Psoas muscle (tissue), 8 donors: ENCODE results near the gene FOXJ1. TPM values are rescaled to one million over a fixed set of nuclear protein-coding genes. Genes with fewer than 3 reads are reported as not detected.

ENCODE experiments used
- ATAC-seq, 4 donors: fragments of 200-7000 bp; cut with Tn5 transposase; one replicate each; pipeline ENCODE4 v1.9.1; 2020; ENCODE audit warnings: moderate library complexity in 3 of 4, mild to moderate bottlenecking in 2 of 4
- DNase-seq, 2 donors: peaks; one replicate each; pipeline ENCODE4 v3.0.0-alpha.2; 2020
- H3K27ac ChIP-seq: fragments of 200-600 bp; one replicate; pipeline ENCODE4 v1.8.0; 2022
- H3K27me3 ChIP-seq, 3 donors: fragments of 200-600 bp in 1 of 3; one replicate each; pipeline versions ENCODE4 v1.6.1 to v1.8.0; 2013 to 2022; ENCODE audit warnings: low read length in 2 of 3, mild to moderate bottlenecking in 2 of 3, moderate library complexity in 1 of 3; ENCODE audit not compliant: insufficient read depth in 3 of 3
- H3K36me3 ChIP-seq, 2 donors: fragments of 200-600 bp in 1 of 2; one replicate each; pipeline versions ENCODE4 v1.6.1 to v1.8.0; 2013 to 2022; ENCODE audit warnings: low read depth in 1 of 2, mild to moderate bottlenecking in 1 of 2, moderate library complexity in 1 of 2; ENCODE audit not compliant: insufficient read depth in 1 of 2
- H3K4me1 ChIP-seq: fragments of 200-600 bp; one replicate; pipeline ENCODE4 v1.8.0; 2022
- H3K4me3 ChIP-seq: fragments of 200-600 bp; one replicate; pipeline ENCODE4 v1.8.0; 2022; ENCODE audit warnings: mild to moderate bottlenecking
- H3K9me3 ChIP-seq: fragments of 200-600 bp; one replicate; pipeline ENCODE4 v1.8.0; 2022
- WGBS, 3 donors: extraction: QIAGEN DNeasy Blood & Tissue Kit; methylation state at CpG; one replicate each; pipeline versions ENCODE4 v1.1.6 to v1.1.7; 2013; 5-methylcytosine and 5-hydroxymethylcytosine counted together
- intact Hi-C, 2 donors: fragments of 100-400 bp; cut with DNase I; formaldehyde crosslinking; loops; one replicate each; pipeline versions ENCODE4 v1.11.0 to v1.14.2; 2022
- polyA plus RNA-seq, 3 donors: library from polyadenylated mRNA; stranded (reverse); fragments of 200-250 nt; gene quantifications; one replicate each; pipeline ENCODE4 v1.2.3, GENCODE V29; 2013
- total RNA-seq, 4 donors: library from RNA; stranded (reverse); fragmentation: NEBNext Ultra II Directional in 2 of 4; extraction: Animal tissue kit (Norgen Biotek cat#: 25700) in 2 of 4; gene quantifications; one replicate each; pipeline versions ENCODE4 v1.2.1 to v1.2.4, GENCODE V29; 2021 to 2023
- TF ChIP-seq, protein P1 (sequence below): fragments of 200-600 bp; IDR thresholded peaks from one replicate; pipeline ENCODE4 v1.8.0; 2022; ENCODE audit warnings: antibody characterized with exemption
- donor health status: healthy with polysubstance abuse.
- donor health status: DM: no; HTN: no; CAD: no; lungs with moderate emphysema.
- donor health status: Bipolar disorder and iron deficiency.
- donor health status: healthy.
- donor health status: DM: yes; HTN: yes; CAD: no.
- donor health status: DM: no; HTN: no; CAD: no.
- donor health status: DM: no; HTN: no; CAD: no.
- donor health status: DM: yes; HTN: yes; CAD: no.

Gene FOXJ1
- total and polyA plus RNA-seq, 7 donors, result 0.07 to 0.15 (median 0.11) TPM; not detected in 2

DNA sequence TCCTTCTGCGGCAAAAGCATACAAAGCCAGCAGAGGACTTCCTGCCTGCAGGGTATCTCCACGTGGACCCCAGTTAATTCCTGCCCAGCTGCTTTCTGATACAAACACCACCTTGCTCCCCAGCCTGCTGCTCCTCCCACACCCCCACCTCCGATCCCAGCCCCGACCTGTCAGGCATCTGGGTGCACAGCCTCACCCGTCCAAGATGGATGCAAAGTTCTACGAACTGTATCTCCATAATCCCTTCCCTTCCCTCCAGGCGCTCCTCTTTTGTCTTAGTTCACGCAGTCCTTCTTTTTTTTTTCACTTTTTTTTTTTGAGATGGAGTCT, 15.6 kb upstream of the FOXJ1 start:
- Histone ChIP-seq H3K27ac (no peak overlapping the region), H3K36me3 (peaks cover 0 to 81% of the 10 kb centered on the region in 2 donors), H3K4me3 (no peak overlapping the region), H3K27me3 (no peaks in the 10 kb centered on the region), H3K9me3 (no peaks in the 10 kb centered on the region), H3K4me1 (peaks cover 6% of the 10 kb centered on the region)
- WGBS, 3 donors, result 59 to 69% (median 60%) methylated on average over 8 of the region's 8 CpGs
- intact Hi-C loops, result no loop called here
- ATAC-seq (peak in 2 of 4 donors; percentile 2 to 12), DNase-seq (no peak)
- TF ChIP-seq, protein P1, sequence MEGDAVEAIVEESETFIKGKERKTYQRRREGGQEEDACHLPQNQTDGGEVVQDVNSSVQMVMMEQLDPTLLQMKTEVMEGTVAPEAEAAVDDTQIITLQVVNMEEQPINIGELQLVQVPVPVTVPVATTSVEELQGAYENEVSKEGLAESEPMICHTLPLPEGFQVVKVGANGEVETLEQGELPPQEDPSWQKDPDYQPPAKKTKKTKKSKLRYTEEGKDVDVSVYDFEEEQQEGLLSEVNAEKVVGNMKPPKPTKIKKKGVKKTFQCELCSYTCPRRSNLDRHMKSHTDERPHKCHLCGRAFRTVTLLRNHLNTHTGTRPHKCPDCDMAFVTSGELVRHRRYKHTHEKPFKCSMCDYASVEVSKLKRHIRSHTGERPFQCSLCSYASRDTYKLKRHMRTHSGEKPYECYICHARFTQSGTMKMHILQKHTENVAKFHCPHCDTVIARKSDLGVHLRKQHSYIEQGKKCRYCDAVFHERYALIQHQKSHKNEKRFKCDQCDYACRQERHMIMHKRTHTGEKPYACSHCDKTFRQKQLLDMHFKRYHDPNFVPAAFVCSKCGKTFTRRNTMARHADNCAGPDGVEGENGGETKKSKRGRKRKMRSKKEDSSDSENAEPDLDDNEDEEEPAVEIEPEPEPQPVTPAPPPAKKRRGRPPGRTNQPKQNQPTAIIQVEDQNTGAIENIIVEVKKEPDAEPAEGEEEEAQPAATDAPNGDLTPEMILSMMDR, result no peak

DNA sequence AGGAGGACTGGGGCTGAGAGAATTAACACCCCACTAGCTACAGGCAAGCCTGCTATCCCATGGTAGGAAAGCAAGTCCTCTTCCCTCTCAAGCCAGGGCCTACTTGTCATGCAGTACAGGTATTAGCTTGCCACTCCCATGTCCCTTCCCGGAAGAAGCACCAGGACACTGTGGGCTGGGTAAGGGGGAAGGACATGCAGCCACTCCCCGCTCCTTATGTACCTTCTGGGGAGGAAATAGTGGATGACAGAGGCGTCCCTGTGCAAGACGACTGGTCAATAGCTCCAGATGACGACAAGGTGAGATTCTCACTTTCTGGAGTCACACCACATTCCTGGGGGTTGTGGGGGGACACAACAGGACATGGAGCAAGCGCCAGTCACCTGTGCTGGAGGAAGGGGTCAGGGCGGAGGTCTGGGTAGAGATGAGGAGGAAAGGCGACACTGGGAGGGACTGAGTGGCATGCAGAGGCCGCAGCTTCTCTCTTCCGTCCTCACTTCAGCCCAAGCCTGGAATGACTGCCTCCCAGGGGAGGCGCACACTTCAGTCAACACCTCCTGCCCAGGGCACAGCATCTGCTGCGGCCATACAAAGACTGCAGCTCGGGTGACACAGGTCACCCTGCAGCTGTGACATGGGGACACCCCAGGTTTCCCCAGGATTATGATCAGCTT, 15.1 kb upstream of the FOXJ1 start:
- no peaks in the 10 kb centered on the region for H3K27me3 ChIP-seq
- TF ChIP-seq, protein P1, result no peak
- WGBS, 3 donors, result 42 to 67% (median 48%) methylated on average over 13 of the region's 13 CpGs
- peaks cover 6% of the 10 kb centered on the region for H3K4me1 ChIP-seq
- no peaks in the 10 kb centered on the region for H3K9me3 ChIP-seq
- intact Hi-C loops, result no loop called here
- peaks cover 0 to 81% of the 10 kb centered on the region in 2 donors for H3K36me3 ChIP-seq
- DNase-seq (peak in 1 of 2 donors; percentile 52), ATAC-seq (peak; percentile 65 to 85 (median 70))
- H3K27ac ChIP-seq, result no peak overlapping the region
- H3K4me3 ChIP-seq, result no peak overlapping the region

DNA sequence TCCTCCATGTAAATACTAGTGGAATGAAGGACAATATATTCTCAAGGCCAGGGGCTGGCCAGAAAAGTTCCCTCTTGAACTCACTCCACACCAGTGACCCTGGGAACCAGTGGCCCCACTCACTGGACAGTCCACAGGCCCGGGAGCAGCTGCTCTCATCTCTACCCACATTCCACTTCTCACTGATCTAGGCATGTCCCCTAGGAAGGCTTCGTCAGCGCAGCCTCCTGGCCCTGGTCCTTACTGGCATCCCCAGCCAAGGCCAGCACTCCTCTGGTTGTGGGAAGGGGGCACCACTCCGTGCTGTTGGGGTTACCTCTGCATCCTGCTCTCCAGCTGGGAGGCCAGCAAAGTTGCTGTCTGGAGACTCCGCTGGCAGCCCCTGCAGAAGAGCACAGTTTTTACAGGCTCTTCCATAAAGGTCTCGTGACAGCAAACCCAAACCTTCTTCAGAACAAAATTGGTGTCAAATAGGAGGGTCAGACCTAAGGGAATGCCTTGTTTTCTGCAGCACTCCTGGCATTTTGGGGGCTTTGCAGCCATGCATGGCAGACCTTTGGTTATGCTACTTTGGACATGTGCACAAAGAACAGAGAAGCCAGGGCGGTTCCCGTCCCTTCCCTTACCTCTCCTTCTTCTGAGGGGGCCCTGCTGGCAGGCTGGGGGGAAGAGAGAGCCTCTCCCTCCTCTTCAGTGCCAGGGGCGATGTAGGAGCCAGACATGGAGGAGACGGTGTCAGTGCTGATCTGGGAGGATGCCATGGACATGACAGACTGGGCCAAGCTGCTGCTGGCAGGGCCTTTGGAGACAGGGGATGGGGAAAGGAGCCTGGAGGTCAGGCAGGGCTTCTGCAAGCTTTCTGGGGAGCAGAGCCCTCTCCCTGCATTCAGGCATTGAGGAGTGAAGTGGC, 14.1 kb upstream of the FOXJ1 start:
- WGBS, 3 donors, result 59 to 81% (median 66%) methylated on average over 10 of the region's 10 CpGs
- Histone ChIP-seq H3K27me3 (no peaks in the 10 kb centered on the region), H3K9me3 (no peaks in the 10 kb centered on the region), H3K4me3 (no peak overlapping the region), H3K4me1 (peaks cover 6% of the 10 kb centered on the region), H3K36me3 (peaks cover 0 to 77% of the 10 kb centered on the region in 2 donors), H3K27ac (no peak overlapping the region)
- ATAC-seq (peak in 3 of 4 donors; percentile 29 to 71 (median 49)), DNase-seq (peak in 1 of 2 donors; percentile 62)
- intact Hi-C loops, result no loop called here
- TF ChIP-seq, protein P1, result no peak

DNA sequence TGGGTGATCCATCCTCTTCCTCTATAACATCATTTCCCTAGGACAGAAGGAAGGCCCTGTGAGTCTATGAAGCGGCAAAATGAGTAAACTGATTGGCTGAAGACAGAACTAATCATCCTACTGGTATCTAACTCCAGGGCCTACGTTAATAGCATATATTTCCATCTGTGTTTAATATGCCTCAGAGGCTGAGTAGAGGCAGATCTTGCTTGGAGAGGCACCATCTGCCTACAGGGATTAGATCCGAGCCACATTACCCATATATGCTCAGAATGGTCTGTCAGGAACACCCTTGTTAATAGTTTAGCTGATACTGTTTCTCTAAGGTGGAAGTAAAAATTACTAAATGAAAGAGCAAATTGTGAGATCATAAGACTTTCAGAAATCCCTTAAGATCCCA, 13.2 kb upstream of the FOXJ1 start:
- Histone ChIP-seq H3K27me3 (no peaks in the 10 kb centered on the region), H3K36me3 (peaks cover 0 to 68% of the 10 kb centered on the region in 2 donors), H3K4me1 (peaks cover 6% of the 10 kb centered on the region), H3K4me3 (no peak overlapping the region), H3K9me3 (no peaks in the 10 kb centered on the region), H3K27ac (no peak overlapping the region)
- WGBS, 3 donors, result 84 to 91% (median 88%) methylated on average over 3 of the region's 3 CpGs
- ATAC-seq (no peak), DNase-seq (no peak)
- TF ChIP-seq, protein P1, result no peak
- intact Hi-C loops, result no loop called here
